GM18907 (cell line): Measurements from ENCODE around the gene TMEM242.
"Not testable (repeated sequence)": the region's sequence is repeated elsewhere in the genome, so short reads cannot be mapped to it uniquely, and the experiment has no call there.

Experiments
- ATAC-seq: cut with Tn5 transposase; IDR thresholded peaks from one replicate; pipeline ENCODE4 v1.9.1; 2021; ENCODE audit warnings: mild to moderate bottlenecking, moderate library complexity; ENCODE audit not compliant: unreplicated experiment

TMEM242 gene

DNA sequence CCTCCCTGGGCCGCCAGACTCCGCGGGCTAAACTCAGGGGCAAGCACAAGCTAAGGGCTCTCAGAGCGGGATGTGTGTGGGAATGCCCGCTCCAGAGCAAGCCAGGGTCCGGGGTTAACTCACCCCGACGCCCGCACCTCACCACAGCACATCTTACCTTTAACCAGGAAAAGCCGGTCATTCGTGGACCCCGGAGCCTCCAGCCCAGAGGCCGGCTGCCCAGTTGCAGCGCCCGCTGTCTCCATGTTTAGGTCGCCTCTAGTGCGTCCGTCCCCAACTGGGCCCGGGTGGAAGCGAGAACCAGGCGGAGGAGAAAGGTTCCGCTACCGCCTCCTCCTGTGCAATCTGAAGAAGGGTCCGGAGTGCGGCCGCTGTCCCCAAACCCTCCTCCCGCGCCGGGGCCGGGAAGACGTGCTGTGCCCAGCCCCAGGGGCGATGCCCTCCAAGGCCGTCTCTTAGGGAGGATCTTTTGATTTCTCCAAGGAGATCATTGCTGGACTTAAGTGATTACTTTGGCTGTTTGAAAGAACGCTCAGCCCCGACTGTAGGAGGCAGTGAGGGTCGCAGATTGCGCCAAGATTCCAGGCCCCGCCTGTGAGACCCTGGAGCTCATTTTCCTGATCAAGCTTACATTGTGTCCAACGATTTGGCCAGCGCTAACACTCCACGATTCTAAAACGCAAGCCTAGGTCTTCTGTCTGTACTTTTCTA lies at the start of gene TMEM242:
Gene TMEM242 (minus strand): TSS at position 265 of the 711 bp plus-strand sequence. CDS start 20 bp downstream, at position 245.
- ATAC-seq = peak; percentile 90

- no peak for ATAC-seq
Measured at GRCh38 chr6:157372501-157373280, 49.4 kb upstream of the TMEM242 start.

GRCh38 chr6:157370755-157371154 lies 47.4 kb upstream of the TMEM242 start:
- ATAC-seq = no peak

DNA sequence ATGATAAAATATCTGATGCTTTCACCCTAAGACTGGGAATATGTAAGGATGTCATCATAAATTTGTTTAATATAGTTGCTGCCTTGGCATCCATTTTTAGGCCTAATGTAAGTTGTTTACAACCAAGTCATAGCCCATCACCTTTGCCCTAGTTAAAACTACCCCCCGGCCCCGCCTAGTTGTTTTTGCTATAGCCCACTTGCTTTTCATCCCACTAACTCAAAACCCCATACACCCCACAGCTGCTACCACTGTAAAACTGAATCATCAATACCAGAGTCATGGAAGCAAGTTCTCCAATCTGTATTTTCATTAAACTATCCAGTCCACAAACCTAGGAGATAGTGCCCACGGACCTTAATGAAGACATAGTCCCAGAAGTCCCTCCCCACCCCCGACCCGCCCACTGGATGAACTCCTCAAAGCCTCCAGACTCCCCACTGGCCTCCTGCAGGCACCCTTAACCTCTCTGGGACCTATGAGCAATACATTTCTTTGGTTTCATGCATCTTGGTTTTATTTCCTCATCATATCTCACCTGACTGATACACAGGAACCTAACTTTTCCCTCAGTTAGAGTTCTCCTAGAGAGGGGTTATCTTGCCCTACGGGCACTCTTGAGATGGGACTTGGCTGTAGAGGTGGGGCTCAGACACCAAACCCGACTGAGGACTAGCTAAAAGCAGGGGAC lies 45.2 kb upstream of the TMEM242 start:
- ATAC-seq = no peak

- ATAC-seq = no peak
Measured at GRCh38 chr6:157366648-157367047, 43.3 kb upstream of the TMEM242 start.

GRCh38 chr6:157364705-157365104 lies 41.4 kb upstream of the TMEM242 start:
- ATAC-seq = no peak

DNA sequence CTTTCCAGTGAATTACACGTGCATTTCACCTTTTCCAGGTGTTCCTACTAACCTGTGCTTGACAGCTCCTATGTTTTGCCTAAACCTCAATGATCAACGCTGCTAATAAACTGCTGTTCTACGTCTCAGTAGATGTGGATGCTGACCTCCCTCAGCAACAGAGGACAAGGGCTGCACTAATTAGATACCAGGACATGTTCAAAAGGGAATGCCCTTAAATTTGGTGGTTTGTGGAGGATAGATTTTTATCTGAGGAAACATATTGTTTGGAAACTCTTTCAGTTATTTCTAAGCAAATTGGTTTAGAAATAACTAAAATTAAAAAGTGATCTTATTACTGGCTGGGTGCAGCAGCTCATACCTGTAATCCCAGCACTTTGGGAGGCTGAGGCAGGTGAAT lies 38.6 kb upstream of the TMEM242 start:
- ATAC-seq = no peak

DNA sequence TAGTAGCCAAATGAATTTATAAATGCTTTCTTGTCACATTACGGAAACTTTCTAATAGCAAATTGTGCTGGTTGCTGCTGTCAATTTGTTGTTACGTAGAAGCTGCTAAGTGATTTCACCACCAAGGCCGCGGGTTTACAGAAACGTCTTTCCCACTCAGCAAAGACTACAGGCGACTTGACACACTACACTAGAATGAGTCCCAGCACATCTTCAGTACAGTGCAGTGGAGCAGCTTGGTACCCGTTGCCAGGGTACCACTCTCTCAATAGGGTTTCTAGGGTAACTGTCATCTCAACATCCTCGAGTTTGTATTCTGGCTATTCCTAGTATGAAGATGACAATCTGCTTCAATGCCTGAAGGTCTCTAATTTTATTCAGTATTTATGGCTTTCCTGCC lies 35.0 kb upstream of the TMEM242 start:
- no peak for ATAC-seq

- no peak for ATAC-seq
Measured at GRCh38 chr6:157346373-157346772, 23.1 kb upstream of the TMEM242 start.

- ATAC-seq = no peak
Measured at GRCh38 chr6:157343732-157344131, 20.4 kb upstream of the TMEM242 start.

GRCh38 chr6:157339432-157339831 lies 16.1 kb upstream of the TMEM242 start:
- no peak for ATAC-seq

DNA sequence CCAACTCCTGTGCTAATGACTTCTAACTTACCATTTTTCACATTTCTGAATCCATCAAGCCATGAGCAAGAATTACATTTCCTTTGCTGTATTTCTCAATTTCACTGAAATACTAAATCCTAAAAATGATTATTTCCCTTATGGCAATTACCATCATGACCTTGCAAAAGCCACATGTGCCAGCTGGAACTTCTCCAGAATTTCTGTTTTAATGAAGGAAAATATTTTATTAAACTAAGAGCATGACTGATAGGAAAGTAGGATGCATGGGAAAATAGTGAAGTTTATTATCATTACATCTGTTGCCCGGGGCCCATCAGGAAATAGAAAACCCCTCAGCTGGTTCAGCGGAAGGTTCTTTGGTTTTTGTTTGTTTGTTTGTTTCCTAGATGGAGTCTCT lies 14.4 kb upstream of the TMEM242 start:
- ATAC-seq = no peak

DNA sequence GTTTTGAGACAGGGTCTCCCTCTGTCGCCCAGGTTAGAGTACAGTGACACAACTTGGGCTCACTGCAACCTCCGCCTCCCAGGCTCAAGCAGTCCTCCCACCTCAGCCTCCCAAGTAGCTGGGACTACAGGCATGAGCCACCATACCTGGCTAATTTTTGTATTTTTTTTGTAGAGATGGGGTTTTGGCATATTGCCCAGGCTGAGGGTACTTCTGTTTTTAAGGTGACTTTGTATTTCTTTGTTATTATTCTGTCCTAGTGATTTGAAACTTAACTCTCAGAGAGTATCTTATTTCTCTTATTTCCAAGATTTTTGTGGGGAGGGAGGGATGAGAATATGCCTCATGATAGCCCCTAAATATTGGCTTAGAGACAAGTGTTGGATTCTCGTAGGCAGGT lies 14.0 kb upstream of the TMEM242 start:
- not testable (repeated sequence) for ATAC-seq

- ATAC-seq = no peak
Measured at GRCh38 chr6:157335829-157336228, 12.5 kb upstream of the TMEM242 start.

DNA sequence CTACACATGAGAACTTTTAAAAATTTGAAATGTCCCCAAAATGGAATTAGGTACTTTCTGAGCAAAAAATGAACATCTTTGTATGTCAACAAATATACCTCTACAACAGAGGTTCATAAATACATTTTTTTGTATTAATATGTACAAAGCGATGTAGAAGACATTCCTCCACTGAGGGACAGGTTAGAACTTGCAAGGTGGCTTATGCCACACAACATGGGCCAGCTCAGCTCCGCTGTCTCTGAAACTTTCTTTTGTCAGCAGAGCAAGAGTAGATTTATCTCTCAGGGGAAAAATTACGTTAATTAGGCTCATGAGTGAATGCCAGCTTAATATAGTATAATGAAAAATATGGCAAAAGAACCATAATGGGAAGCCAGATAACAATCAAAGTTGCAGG lies 10.6 kb upstream of the TMEM242 start:
- ATAC-seq = no peak

- ATAC-seq = no peak
Measured at GRCh38 chr6:157333537-157333936, 10.2 kb upstream of the TMEM242 start.

DNA sequence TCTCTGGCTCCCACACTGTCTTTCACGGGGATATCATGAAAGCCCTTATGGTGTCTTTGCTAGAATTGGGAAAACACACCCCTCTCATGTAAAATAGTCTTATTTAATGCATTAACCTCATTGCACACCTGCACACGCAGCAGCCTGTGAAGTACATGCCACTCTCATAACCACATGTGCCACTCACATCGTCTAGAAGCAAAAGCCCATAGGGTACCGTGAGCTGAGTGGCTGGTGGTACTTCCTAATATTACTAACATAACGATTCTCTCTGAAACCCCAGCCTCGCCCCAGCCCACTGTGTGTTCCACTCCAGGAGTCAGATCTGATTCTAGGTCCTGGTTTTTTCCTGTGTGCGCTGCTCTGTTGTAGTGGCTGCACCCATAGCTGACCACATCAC lies 9.5 kb upstream of the TMEM242 start:
- no peak for ATAC-seq

DNA sequence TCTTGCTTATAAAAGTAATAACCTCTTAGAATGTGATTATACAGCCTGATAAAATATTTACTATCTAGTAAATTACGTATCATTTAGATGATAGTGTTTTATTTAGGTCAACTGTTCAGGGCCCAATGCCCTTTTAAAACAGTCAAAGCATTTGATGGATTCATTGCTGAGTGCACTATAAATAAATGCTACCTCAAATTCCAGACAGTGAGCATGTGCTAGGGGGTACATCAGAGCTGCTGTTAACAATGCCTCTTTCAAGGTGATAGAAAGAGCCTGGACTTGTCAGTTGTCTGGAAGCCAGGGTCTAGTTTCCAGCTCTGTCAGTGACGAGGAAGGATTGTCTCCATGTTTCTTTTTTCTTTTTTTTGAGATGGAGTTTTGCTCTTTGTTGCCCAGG lies 7.5 kb upstream of the TMEM242 start:
- no peak for ATAC-seq

GRCh38 chr6:157329829-157330228 lies 6.5 kb upstream of the TMEM242 start:
- ATAC-seq = no peak

- ATAC-seq = no peak
Measured at GRCh38 chr6:157328108-157328692, 4.9 kb upstream of the TMEM242 start.

- no peak for ATAC-seq
Measured at GRCh38 chr6:157326979-157327378, 3.7 kb upstream of the TMEM242 start.
